B cell (primary cell): ENCODE measurements around the gene RPL29.

ENCODE experiments used
- CTCF ChIP-seq: fragments of 200-600 bp; IDR thresholded peaks from one replicate; pipeline ENCODE4 v1.8.0; 2022; ENCODE audit warnings: antibody characterized with exemption, mild to moderate bottlenecking
- EZH2 ChIP-seq: IDR thresholded peaks from 2 replicates; pipeline ENCODE4 v1.6.1; 2012; ENCODE audit warnings: borderline replicate concordance, low read depth, mild to moderate bottlenecking, moderate library complexity, low read length; ENCODE audit not compliant: insufficient read depth, poor library complexity, severe bottlenecking

- TF ChIP-seq CTCF: no peak
- no peak for TF ChIP-seq EZH2
Observed at GRCh38 chr3:52024765-52025452, 29.2 kb upstream of the RPL29 start.
